Measurements from ENCODE around the gene CD40. TPM values are rescaled to one million over a fixed set of nuclear protein-coding genes. Genes with fewer than 3 reads are reported as not detected.

CD40 gene
- total and polyA plus RNA-seq, 2 donors (not counting 1 experiment from before 2014, with no cell fraction given), result 1.5 to 2.3 TPM

DNA sequence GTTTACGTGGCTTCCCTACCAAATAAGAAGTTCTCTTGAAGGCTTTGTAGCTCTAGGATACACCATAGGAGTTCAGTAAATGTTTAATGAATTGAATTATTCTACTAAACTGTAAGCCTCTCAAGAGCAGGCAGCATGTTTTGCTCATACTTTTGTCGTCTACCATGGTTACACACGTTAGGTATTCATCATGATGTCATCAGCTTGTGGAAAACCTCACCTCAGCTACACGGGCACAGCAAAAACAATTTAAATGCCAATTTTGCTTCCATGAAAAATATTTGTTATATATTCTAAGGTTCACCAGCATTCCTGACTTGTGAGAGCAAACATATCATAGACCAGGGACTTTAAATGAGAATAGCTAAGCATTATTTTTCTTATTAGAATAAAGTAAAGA is 45.1 kb upstream of the CD40 start:
- DNase-seq (ENCODE audit: low read depth in 2 of 2), result peak in 1 of 2 donors; percentile 10
- Histone ChIP-seq H2AFZ (ENCODE audit: low read length) (no peak overlapping the region), H3K9me3 (ENCODE audit: control insufficient read depth, insufficient read depth, low read depth, low read length) (no peaks in the 10 kb centered on the region), H3K27me3 (ENCODE audit: control insufficient read depth, insufficient read depth, low read length) (no peaks in the 10 kb centered on the region), H3K4me3 (replicated peaks in 1 of 4; ENCODE audit: control extremely low read depth in 1 of 4, insufficient read depth in 1 of 4, low read depth in 3 of 4, low read length in 4 of 4) (no peak overlapping the region), H3K79me2 (ENCODE audit: control insufficient read depth, insufficient read depth, low read length) (peaks cover 2% of the 10 kb centered on the region), H3K27ac (ENCODE audit: insufficient read depth, low read length) (no peak overlapping the region), H3K4me1 (ENCODE audit: control insufficient read depth, extremely low read depth, insufficient read depth, low read length) (no peaks in the 10 kb centered on the region), H3K4me2 (ENCODE audit: extremely low read depth, insufficient read depth, low read length) (no peak overlapping the region), H3K9ac (ENCODE audit: insufficient read depth, low read length) (no peak overlapping the region), H4K20me1 (ENCODE audit: control insufficient read depth, extremely low read depth, insufficient read depth, low read length) (no peaks in the 10 kb centered on the region), H3K36me3 (ENCODE audit: control insufficient read depth, insufficient read depth, low read length) (no peaks in the 10 kb centered on the region)
- TF ChIP-seq, protein P1, sequence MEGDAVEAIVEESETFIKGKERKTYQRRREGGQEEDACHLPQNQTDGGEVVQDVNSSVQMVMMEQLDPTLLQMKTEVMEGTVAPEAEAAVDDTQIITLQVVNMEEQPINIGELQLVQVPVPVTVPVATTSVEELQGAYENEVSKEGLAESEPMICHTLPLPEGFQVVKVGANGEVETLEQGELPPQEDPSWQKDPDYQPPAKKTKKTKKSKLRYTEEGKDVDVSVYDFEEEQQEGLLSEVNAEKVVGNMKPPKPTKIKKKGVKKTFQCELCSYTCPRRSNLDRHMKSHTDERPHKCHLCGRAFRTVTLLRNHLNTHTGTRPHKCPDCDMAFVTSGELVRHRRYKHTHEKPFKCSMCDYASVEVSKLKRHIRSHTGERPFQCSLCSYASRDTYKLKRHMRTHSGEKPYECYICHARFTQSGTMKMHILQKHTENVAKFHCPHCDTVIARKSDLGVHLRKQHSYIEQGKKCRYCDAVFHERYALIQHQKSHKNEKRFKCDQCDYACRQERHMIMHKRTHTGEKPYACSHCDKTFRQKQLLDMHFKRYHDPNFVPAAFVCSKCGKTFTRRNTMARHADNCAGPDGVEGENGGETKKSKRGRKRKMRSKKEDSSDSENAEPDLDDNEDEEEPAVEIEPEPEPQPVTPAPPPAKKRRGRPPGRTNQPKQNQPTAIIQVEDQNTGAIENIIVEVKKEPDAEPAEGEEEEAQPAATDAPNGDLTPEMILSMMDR (conservative IDR thresholded peaks at IDR 0.05 in 1 of 2, IDR thresholded peaks at IDR 0.05 in 1 of 2; ENCODE audit: low read depth in 1 of 2, low read length in 2 of 2), result no peak
- no peak for TF ChIP-seq EZH2 (IDR thresholded peaks at IDR 0.05; ENCODE audit: low read length, missing control alignments)

- Histone ChIP-seq H3K36me3 (ENCODE audit: control insufficient read depth, insufficient read depth, low read length) (no peaks in the 10 kb centered on the region), H2AFZ (ENCODE audit: low read length) (no peak overlapping the region), H3K4me1 (ENCODE audit: control insufficient read depth, extremely low read depth, insufficient read depth, low read length) (no peaks in the 10 kb centered on the region), H3K4me2 (ENCODE audit: extremely low read depth, insufficient read depth, low read length) (no peak overlapping the region), H3K27ac (ENCODE audit: insufficient read depth, low read length) (no peak overlapping the region), H3K79me2 (ENCODE audit: control insufficient read depth, insufficient read depth, low read length) (peaks cover 5% of the 10 kb centered on the region), H4K20me1 (ENCODE audit: control insufficient read depth, extremely low read depth, insufficient read depth, low read length) (no peaks in the 10 kb centered on the region), H3K27me3 (ENCODE audit: control insufficient read depth, insufficient read depth, low read length) (no peaks in the 10 kb centered on the region), H3K9me3 (ENCODE audit: control insufficient read depth, insufficient read depth, low read depth, low read length) (no peaks in the 10 kb centered on the region), H3K9ac (ENCODE audit: insufficient read depth, low read length) (no peak overlapping the region), H3K4me3 (replicated peaks in 1 of 4; ENCODE audit: control extremely low read depth in 1 of 4, insufficient read depth in 1 of 4, low read depth in 3 of 4, low read length in 4 of 4) (no peak overlapping the region)
- peak in 1 of 2 donors; percentile 49 for DNase-seq (ENCODE audit: low read depth in 2 of 2)
- TF ChIP-seq, protein P1 (conservative IDR thresholded peaks at IDR 0.05 in 1 of 2, IDR thresholded peaks at IDR 0.05 in 1 of 2; ENCODE audit: low read depth in 1 of 2, low read length in 2 of 2), result no peak
- TF ChIP-seq EZH2 (IDR thresholded peaks at IDR 0.05; ENCODE audit: low read length, missing control alignments), result no peak
Observed at GRCh38 chr20:46073443-46073842, 44.7 kb upstream of the CD40 start.

DNA sequence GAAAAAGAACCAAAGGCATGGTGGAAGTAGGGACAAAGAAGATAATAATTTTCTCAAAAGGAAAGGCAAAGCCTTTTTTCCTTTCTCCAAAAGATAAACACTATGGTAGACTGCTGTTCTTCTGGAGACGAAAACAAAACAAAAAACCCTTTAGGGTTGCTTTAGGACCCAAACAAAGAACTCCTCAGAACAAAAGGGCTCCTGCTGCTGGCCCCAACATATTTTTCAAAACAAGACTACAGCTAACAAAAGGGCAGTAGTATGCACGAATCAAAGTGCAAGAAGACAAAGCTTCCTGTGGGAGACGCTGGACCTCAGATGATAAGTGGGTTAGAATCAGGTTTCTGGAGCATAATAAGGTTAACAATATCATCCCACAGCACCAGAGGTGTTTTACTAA is 44.1 kb upstream of the CD40 start:
- Histone ChIP-seq H3K79me2 (ENCODE audit: control insufficient read depth, insufficient read depth, low read length) (peaks cover 9% of the 10 kb centered on the region), H2AFZ (ENCODE audit: low read length) (no peak overlapping the region), H3K4me2 (ENCODE audit: extremely low read depth, insufficient read depth, low read length) (no peak overlapping the region), H3K4me1 (ENCODE audit: control insufficient read depth, extremely low read depth, insufficient read depth, low read length) (no peaks in the 10 kb centered on the region), H3K27me3 (ENCODE audit: control insufficient read depth, insufficient read depth, low read length) (no peaks in the 10 kb centered on the region), H3K9ac (ENCODE audit: insufficient read depth, low read length) (no peak overlapping the region), H3K4me3 (replicated peaks in 1 of 4; ENCODE audit: control extremely low read depth in 1 of 4, insufficient read depth in 1 of 4, low read depth in 3 of 4, low read length in 4 of 4) (no peak overlapping the region), H4K20me1 (ENCODE audit: control insufficient read depth, extremely low read depth, insufficient read depth, low read length) (no peaks in the 10 kb centered on the region), H3K27ac (ENCODE audit: insufficient read depth, low read length) (no peak overlapping the region), H3K36me3 (ENCODE audit: control insufficient read depth, insufficient read depth, low read length) (peaks cover 4% of the 10 kb centered on the region), H3K9me3 (ENCODE audit: control insufficient read depth, insufficient read depth, low read depth, low read length) (no peaks in the 10 kb centered on the region)
- no peak for DNase-seq (ENCODE audit: low read depth in 2 of 2)
- TF ChIP-seq EZH2 (IDR thresholded peaks at IDR 0.05; ENCODE audit: low read length, missing control alignments), result no peak
- TF ChIP-seq, protein P1 (conservative IDR thresholded peaks at IDR 0.05 in 1 of 2, IDR thresholded peaks at IDR 0.05 in 1 of 2; ENCODE audit: low read depth in 1 of 2, low read length in 2 of 2), result no peak
